DOHH2 (cell line): ENCODE results near the gene ST6GAL1.

Experiments used
- H3F3A ChIP-seq: fragments of 200-600 bp; sonication (generic), shearing (Covaris generic); 2 replicates; pipeline ENCODE4 v1.6.0; 2016; ENCODE audit warnings: antibody characterized with exemption, mild to moderate bottlenecking; ENCODE audit not compliant: control insufficient read depth, insufficient read depth
- H3K27ac ChIP-seq: fragments of 200-600 bp; sonication (generic); 2 replicates; pipeline ENCODE4 v1.5.1; 2014; ENCODE audit warnings: low read depth, mild to moderate bottlenecking, low read length, moderate library complexity
- H3K27me3 ChIP-seq: fragments of 200-600 bp; sonication (generic); 2 replicates; pipeline ENCODE4 v1.6.1; 2014; ENCODE audit warnings: mild to moderate bottlenecking, low read length, mixed read lengths; ENCODE audit not compliant: control insufficient read depth
- H3K36me3 ChIP-seq: fragments of 200-600 bp; sonication (generic); 2 replicates; pipeline ENCODE4 v1.6.1; 2014; ENCODE audit warnings: mild to moderate bottlenecking, low read length, moderate library complexity, mixed read lengths; ENCODE audit not compliant: control insufficient read depth
- H3K4me1 ChIP-seq: fragments of 200-600 bp; sonication (generic); 2 replicates; pipeline ENCODE4 v1.6.1; 2014; ENCODE audit warnings: mild to moderate bottlenecking, low read length, mixed read lengths; ENCODE audit not compliant: control insufficient read depth
- H3K4me2 ChIP-seq: fragments of 200-600 bp; sonication (generic); 2 replicates; pipeline ENCODE4 v1.6.0; 2014; ENCODE audit warnings: mild to moderate bottlenecking, low read length, moderate library complexity
- H3K4me3 ChIP-seq: fragments of 200-600 bp; sonication (generic); 2 replicates; pipeline ENCODE4 v1.5.1; 2014; ENCODE audit warnings: mild to moderate bottlenecking, low read length, mixed read lengths
- H3K79me2 ChIP-seq: fragments of 200-600 bp; sonication (generic); 2 replicates; pipeline ENCODE4 v1.6.1; 2014; ENCODE audit warnings: mild to moderate bottlenecking, low read length, mixed read lengths; ENCODE audit not compliant: control insufficient read depth
- H3K9me2 ChIP-seq: fragments of 200-600 bp; sonication (generic); replicated peaks from 2 replicates; pipeline ENCODE4 v1.6.1; 2014; ENCODE audit warnings: mild to moderate bottlenecking, low read length, mixed read lengths; ENCODE audit not compliant: control insufficient read depth
- H3K9me3 ChIP-seq: fragments of 200-600 bp; sonication (generic); 2 replicates; pipeline ENCODE4 v1.6.1; 2014; ENCODE audit warnings: antibody characterized with exemption, low read length, mixed read lengths; ENCODE audit not compliant: control insufficient read depth, insufficient read depth
- H4K20me1 ChIP-seq: fragments of 200-600 bp; sonication (generic); 2 replicates; pipeline ENCODE4 v1.6.0; 2014; ENCODE audit warnings: low read depth, mild to moderate bottlenecking, antibody characterized with exemption, low read length, moderate library complexity; ENCODE audit not compliant: control insufficient read depth, insufficient read depth
- EZH2phosphoT487 ChIP-seq: fragments of 200-600 bp; sonication (generic); IDR thresholded peaks from 2 replicates; pipeline ENCODE4 v1.6.1; 2017; ENCODE audit warnings: borderline replicate concordance, mild to moderate bottlenecking, antibody characterized with exemption, low read length, moderate library complexity, mixed read lengths
- TF ChIP-seq, protein P1 (sequence below): fragments of 200-600 bp; sonication (generic); IDR thresholded peaks from one replicate; pipeline ENCODE4 v1.5.1; 2014; ENCODE audit warnings: antibody characterized with exemption, mild to moderate bottlenecking, low read depth, low read length; ENCODE audit not compliant: poor library complexity, severe bottlenecking

Gene ST6GAL1, protein sequence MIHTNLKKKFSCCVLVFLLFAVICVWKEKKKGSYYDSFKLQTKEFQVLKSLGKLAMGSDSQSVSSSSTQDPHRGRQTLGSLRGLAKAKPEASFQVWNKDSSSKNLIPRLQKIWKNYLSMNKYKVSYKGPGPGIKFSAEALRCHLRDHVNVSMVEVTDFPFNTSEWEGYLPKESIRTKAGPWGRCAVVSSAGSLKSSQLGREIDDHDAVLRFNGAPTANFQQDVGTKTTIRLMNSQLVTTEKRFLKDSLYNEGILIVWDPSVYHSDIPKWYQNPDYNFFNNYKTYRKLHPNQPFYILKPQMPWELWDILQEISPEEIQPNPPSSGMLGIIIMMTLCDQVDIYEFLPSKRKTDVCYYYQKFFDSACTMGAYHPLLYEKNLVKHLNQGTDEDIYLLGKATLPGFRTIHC

DNA sequence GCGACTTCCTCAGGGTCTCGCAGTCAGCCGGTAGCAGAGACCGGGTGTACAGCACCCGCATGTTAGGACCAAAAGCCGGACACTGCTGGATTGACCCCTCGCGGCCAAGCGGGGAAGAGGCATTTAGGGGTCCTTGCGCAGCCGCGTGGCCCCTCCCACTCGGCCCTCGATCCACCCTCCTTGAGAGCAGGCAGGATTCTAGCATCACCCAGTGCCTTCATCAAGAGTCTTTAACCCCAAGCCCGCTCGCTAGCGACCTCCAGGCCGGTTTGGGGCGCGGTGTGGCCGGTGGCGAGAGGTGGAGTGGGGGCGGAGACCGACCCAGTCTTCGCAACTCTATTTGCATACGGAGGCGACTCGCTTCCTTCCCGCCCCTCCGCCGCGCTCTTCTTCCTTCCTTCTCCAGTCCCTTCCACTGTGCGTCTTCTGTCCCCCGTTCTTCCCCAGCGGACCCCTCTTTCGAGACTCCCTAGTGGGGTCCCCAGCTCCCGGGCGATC is at the start of gene ST6GAL1:
Gene ST6GAL1 (plus strand): TSS at position 384 of the 498 bp plus-strand sequence. CDS start 112,178 bp downstream, outside the sequence.
- H3K27ac ChIP-seq = peak within 1 kb of the TSS; percentile 70
- H3K4me3 ChIP-seq = peak within 1 kb of the TSS; percentile 91
- no peaks in the 10 kb centered on the region for H3K9me3 ChIP-seq
- no peaks in the 10 kb centered on the region for H3K9me2 ChIP-seq
- peaks cover 20% of the 10 kb centered on the region for H4K20me1 ChIP-seq
- TF ChIP-seq, protein P1, sequence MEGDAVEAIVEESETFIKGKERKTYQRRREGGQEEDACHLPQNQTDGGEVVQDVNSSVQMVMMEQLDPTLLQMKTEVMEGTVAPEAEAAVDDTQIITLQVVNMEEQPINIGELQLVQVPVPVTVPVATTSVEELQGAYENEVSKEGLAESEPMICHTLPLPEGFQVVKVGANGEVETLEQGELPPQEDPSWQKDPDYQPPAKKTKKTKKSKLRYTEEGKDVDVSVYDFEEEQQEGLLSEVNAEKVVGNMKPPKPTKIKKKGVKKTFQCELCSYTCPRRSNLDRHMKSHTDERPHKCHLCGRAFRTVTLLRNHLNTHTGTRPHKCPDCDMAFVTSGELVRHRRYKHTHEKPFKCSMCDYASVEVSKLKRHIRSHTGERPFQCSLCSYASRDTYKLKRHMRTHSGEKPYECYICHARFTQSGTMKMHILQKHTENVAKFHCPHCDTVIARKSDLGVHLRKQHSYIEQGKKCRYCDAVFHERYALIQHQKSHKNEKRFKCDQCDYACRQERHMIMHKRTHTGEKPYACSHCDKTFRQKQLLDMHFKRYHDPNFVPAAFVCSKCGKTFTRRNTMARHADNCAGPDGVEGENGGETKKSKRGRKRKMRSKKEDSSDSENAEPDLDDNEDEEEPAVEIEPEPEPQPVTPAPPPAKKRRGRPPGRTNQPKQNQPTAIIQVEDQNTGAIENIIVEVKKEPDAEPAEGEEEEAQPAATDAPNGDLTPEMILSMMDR = peak; percentile 57
- TF ChIP-seq EZH2phosphoT487 = no peak
- peaks cover 43% of the 10 kb centered on the region for H3K36me3 ChIP-seq
- H3K4me1 ChIP-seq = peaks cover 51% of the 10 kb centered on the region
- no peaks in the 10 kb centered on the region for H3K27me3 ChIP-seq
- peaks cover 48% of the 10 kb centered on the region for H3K79me2 ChIP-seq
- H3F3A ChIP-seq = peaks cover 9% of the 10 kb centered on the region; the same call in 1 of the 2 replicates
- peak within 1 kb of the TSS; percentile 78 for H3K4me2 ChIP-seq

DNA sequence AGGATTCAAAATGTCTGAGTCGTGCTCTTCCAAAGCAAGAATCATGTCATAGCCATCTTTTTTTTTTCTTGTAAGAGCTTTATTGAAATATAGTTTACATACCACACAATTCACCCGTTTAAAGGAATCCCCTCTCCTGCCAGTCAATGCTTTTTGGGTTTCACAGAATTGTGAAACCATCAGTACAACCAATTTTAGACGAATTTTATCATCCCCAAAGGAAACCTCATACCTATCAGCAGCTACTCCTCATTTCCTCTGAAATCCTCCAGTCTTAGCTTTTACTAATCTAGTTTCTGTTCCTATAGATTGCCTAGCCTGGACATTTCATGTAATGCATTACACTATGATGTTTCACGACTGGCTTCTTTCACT is 48.2 kb upstream of the ST6GAL1 start:
- TF ChIP-seq, protein P1 = no peak
- no peak for TF ChIP-seq EZH2phosphoT487
- H3K4me2 ChIP-seq = no peak overlapping the region
- no peaks in the 10 kb centered on the region for H3K79me2 ChIP-seq

DNA sequence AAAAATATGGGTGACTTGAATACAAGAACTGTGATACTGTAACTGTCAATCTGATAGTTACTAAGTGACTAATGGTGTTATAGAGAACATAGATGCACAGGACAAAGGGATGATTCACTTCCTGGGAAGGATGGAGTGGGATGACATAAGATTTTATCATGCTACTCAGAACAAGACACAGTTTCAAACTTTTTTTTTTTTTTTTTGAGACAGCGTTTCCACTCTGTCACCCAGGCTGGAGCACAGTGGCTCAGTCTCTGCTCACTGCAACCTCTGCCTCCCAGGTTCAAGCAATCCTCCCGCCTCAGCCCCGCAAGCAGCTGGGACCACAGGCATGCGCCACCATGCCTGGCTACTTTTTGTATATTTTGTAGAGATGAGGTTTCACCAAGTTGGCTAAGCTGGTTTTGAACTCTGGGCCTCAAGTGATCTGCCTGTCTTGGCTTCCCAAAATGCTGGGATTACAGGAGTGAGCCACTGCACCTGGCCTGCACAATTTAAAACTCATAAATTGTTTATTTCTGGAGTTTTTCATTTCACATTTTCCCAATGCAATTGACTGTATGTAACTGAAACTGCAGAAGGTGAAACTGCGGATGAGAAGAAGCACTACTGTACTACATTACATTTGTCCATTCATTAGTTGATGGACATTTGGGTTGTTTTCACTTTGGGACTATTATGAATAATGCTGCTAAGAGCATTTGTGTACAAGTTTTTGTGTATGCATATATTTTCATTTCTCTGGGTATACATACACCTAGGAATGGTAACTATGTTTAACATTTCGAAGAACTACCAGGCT is 47.2 kb upstream of the ST6GAL1 start:
- Histone ChIP-seq H3K4me2 (no peak overlapping the region), H3F3A (no peaks in the 10 kb centered on the region), H3K9me3 (no peaks in the 10 kb centered on the region), H3K9me2 (no peaks in the 10 kb centered on the region), H3K4me1 (no peaks in the 10 kb centered on the region), H3K27me3 (peaks cover 4% of the 10 kb centered on the region), H3K36me3 (no peaks in the 10 kb centered on the region), H4K20me1 (no peaks in the 10 kb centered on the region), H3K4me3 (no peak overlapping the region), H3K27ac (no peak overlapping the region), H3K79me2 (no peaks in the 10 kb centered on the region)
- TF ChIP-seq, protein P1 = no peak
- no peak for TF ChIP-seq EZH2phosphoT487

More for the DNA sequence above, 48.2 kb upstream of the ST6GAL1 start:
- Histone ChIP-seq H3K9me2 (no peaks in the 10 kb centered on the region), H4K20me1 (no peaks in the 10 kb centered on the region), H3K9me3 (no peaks in the 10 kb centered on the region), H3K4me3 (no peak overlapping the region), H3K36me3 (no peaks in the 10 kb centered on the region), H3K27me3 (no peaks in the 10 kb centered on the region), H3K27ac (no peak overlapping the region), H3F3A (no peaks in the 10 kb centered on the region), H3K4me1 (no peaks in the 10 kb centered on the region)
